Spleen (tissue), 7 donors: ENCODE results near the gene TPRG1.

Source experiments
- CTCF ChIP-seq, 11 experiments: fragments of 200-600 bp in 7 of 11; fragments of 450-650 bp in 4 of 11; sonication (generic) in 4 of 11; IDR thresholded peaks in 8 of 11; conservative IDR thresholded peaks in 3 of 11; 1 replicate in 7 of 11; 2 replicates in 4 of 11; pipeline versions ENCODE4 v1.4.0 to v1.8.0; 2016 to 2021; ENCODE audit warnings: antibody characterized with exemption in 11 of 11, inconsistent platforms in 4 of 11, mild to moderate bottlenecking in 1 of 11
- POLR2A ChIP-seq, 3 donors: fragments of 450-650 bp; IDR thresholded peaks; one replicate each; pipeline ENCODE4 v1.5.1; 2017; ENCODE audit warnings: antibody characterized with exemption in 3 of 3, mild to moderate bottlenecking in 1 of 3
- POLR2AphosphoS5 ChIP-seq, 3 donors: sonication (generic); formaldehyde crosslinking; IDR thresholded peaks; one replicate each; pipeline ENCODE4 v1.5.1; 2017; ENCODE audit warnings: antibody characterized with exemption in 3 of 3
- donor health status: DM: no; HTN: no; CAD: no; lungs with moderate emphysema.
- donor health status: DM: no; HTN: no; CAD: no.
- donor health status: DM: no; HTN: no; CAD: no.

- TF ChIP-seq CTCF (IDR thresholded peaks at IDR 0.05 in 8 of 11, conservative IDR thresholded peaks at IDR 0.05 in 3 of 11) (no peak), POLR2A (IDR thresholded peaks at IDR 0.05) (no peak), POLR2AphosphoS5 (IDR thresholded peaks at IDR 0.05) (no peak)
These were observed 171.0 kb downstream of the TPRG1 start for GRCh38 chr3:189342811-189343210.
